ENCODE measurements around the gene GABRG3.
"Not testable (repeated sequence)": the region's sequence is repeated elsewhere in the genome, so short reads cannot be mapped to it uniquely, and the experiment has no call there.

The GABRG3 gene

GRCh38 chr15:27323801-27324200 is 352.8 kb downstream of the GABRG3 start:
- DNase-seq (ENCODE audit: extremely low read depth in 1 of 2, low read depth in 1 of 2) = no peak

GRCh38 chr15:27324886-27325615 is 354.1 kb downstream of the GABRG3 start:
- DNase-seq (ENCODE audit: extremely low read depth in 1 of 2, low read depth in 1 of 2) = no peak

- no peak for DNase-seq (ENCODE audit: extremely low read depth in 1 of 2, low read depth in 1 of 2)
These were observed 356.6 kb downstream of the GABRG3 start for GRCh38 chr15:27327467-27328025.

GRCh38 chr15:27328186-27328585 is 357.2 kb downstream of the GABRG3 start:
- no peak for DNase-seq (ENCODE audit: extremely low read depth in 1 of 2, low read depth in 1 of 2)

GRCh38 chr15:27328608-27329007 is 357.6 kb downstream of the GABRG3 start:
- DNase-seq (ENCODE audit: extremely low read depth in 1 of 2, low read depth in 1 of 2) = no peak

GRCh38 chr15:27330326-27330725 is 359.3 kb downstream of the GABRG3 start:
- no peak for DNase-seq (ENCODE audit: extremely low read depth in 1 of 2, low read depth in 1 of 2)

- DNase-seq (ENCODE audit: extremely low read depth in 1 of 2, low read depth in 1 of 2) = no peak
These were observed 365.7 kb downstream of the GABRG3 start for GRCh38 chr15:27336676-27337075.

GRCh38 chr15:27339138-27339537 is 368.2 kb downstream of the GABRG3 start:
- DNase-seq (ENCODE audit: extremely low read depth in 1 of 2, low read depth in 1 of 2) = no peak

GRCh38 chr15:27341780-27342343 is 370.9 kb downstream of the GABRG3 start:
- no peak for DNase-seq (ENCODE audit: extremely low read depth in 1 of 2, low read depth in 1 of 2)

- no peak for DNase-seq (ENCODE audit: extremely low read depth in 1 of 2, low read depth in 1 of 2)
These were observed 372.0 kb downstream of the GABRG3 start for GRCh38 chr15:27342991-27343390.

GRCh38 chr15:27352136-27352535 is 381.2 kb downstream of the GABRG3 start:
- DNase-seq (ENCODE audit: extremely low read depth in 1 of 2, low read depth in 1 of 2) = no peak

GRCh38 chr15:27353856-27354255 is 382.9 kb downstream of the GABRG3 start:
- DNase-seq (ENCODE audit: extremely low read depth in 1 of 2, low read depth in 1 of 2) = no peak

GRCh38 chr15:27358751-27359434 is 387.9 kb downstream of the GABRG3 start:
- DNase-seq (ENCODE audit: extremely low read depth in 1 of 2, low read depth in 1 of 2) = peak in 1 of 2 donors; percentile 0

- DNase-seq (ENCODE audit: extremely low read depth in 1 of 2, low read depth in 1 of 2) = no peak
These were observed 388.6 kb downstream of the GABRG3 start for GRCh38 chr15:27359586-27359985.

- no peak for DNase-seq (ENCODE audit: extremely low read depth in 1 of 2, low read depth in 1 of 2)
These were observed 389.3 kb downstream of the GABRG3 start for GRCh38 chr15:27360316-27360715.

- no peak for DNase-seq (ENCODE audit: extremely low read depth in 1 of 2, low read depth in 1 of 2)
These were observed 390.5 kb downstream of the GABRG3 start for GRCh38 chr15:27361438-27361837.

- no peak for DNase-seq (ENCODE audit: extremely low read depth in 1 of 2, low read depth in 1 of 2)
These were observed 394.5 kb downstream of the GABRG3 start for GRCh38 chr15:27365456-27365855.

GRCh38 chr15:27377391-27377790 is 406.4 kb downstream of the GABRG3 start:
- DNase-seq (ENCODE audit: extremely low read depth in 1 of 2, low read depth in 1 of 2) = not testable (repeated sequence)

- no peak for DNase-seq (ENCODE audit: extremely low read depth in 1 of 2, low read depth in 1 of 2)
These were observed 411.5 kb downstream of the GABRG3 start for GRCh38 chr15:27382361-27383025.

- no peak for DNase-seq (ENCODE audit: extremely low read depth in 1 of 2, low read depth in 1 of 2)
These were observed 412.7 kb downstream of the GABRG3 start for GRCh38 chr15:27383726-27384125.

- no peak for DNase-seq (ENCODE audit: extremely low read depth in 1 of 2, low read depth in 1 of 2)
These were observed 421.2 kb downstream of the GABRG3 start for GRCh38 chr15:27392163-27392562.

All from stimulated activated CD8-positive, alpha-beta memory T cell treated with anti-CD3 and anti-CD28 coated beads, Interleukin-7, amount 100 ng/mL, for 48 hours (primary cell).